K562 (cell line): ENCODE data around the gene KCND3.

Experiments
- CBX3 ChIP-seq, 2 experiments: IDR thresholded peaks; 1 replicate in 1 of 2; 2 replicates in 1 of 2; pipeline ENCODE4 v1.6.1; 2012; ENCODE audit warnings: inconsistent platforms in 2 of 2, low read length in 2 of 2, borderline replicate concordance in 1 of 2, control low read depth in 1 of 2
- CTCF ChIP-seq, 3 experiments: IDR thresholded peaks in 2 of 3; conservative IDR thresholded peaks in 1 of 3; 2 replicates each; pipeline ENCODE4 v1.5.1; 2011 to 2012; ENCODE audit warnings: low read length in 3 of 3, mild to moderate bottlenecking in 3 of 3, control low read depth in 2 of 3, improper control_type of control experiment in 1 of 3, inconsistent platforms in 1 of 3, low read depth in 1 of 3, mixed read lengths in 1 of 3, moderate library complexity in 1 of 3; ENCODE audit not compliant: insufficient read depth in 2 of 3
- FOS ChIP-seq: IDR thresholded peaks from 3 replicates; pipeline ENCODE4 v1.6.1; 2011; ENCODE audit not compliant: insufficient read length; ENCODE audit errors: extremely low read depth
- KDM5B ChIP-seq: fragments of 200-600 bp; sonication (generic); IDR thresholded peaks from 2 replicates; pipeline ENCODE4 v1.6.1; 2012; ENCODE audit warnings: low read depth, mild to moderate bottlenecking, moderate library complexity, low read length, control low read depth, inconsistent platforms; ENCODE audit not compliant: insufficient replicate concordance
- TAF1 ChIP-seq: IDR thresholded peaks from 2 replicates; pipeline ENCODE4 v1.6.1; 2011; ENCODE audit warnings: mild to moderate bottlenecking, low read length, moderate library complexity; ENCODE audit not compliant: insufficient read depth, control insufficient read depth, severe bottlenecking; ENCODE audit errors: extremely low read depth
- ZBTB1 ChIP-seq: sonication (generic); formaldehyde crosslinking; IDR thresholded peaks from 2 replicates; pipeline ENCODE4 v1.8.1; 2023; ENCODE audit warnings: missing genetic modification reagents, low read depth, mild to moderate bottlenecking, borderline replicate concordance
- ZNF143 ChIP-seq: sonication (generic); formaldehyde crosslinking; IDR thresholded peaks from 2 replicates; pipeline ENCODE4 v1.9.0; 2022; ENCODE audit warnings: mild to moderate bottlenecking, missing genetic modification reagents
- ZNF274 ChIP-seq: IDR thresholded peaks from 2 replicates; pipeline ENCODE4 v1.6.1; 2011; ENCODE audit warnings: low read depth, mild to moderate bottlenecking, low read length, moderate library complexity, borderline replicate concordance
- TF ChIP-seq, protein P1 (sequence below), 2 experiments: fragments of 450-650 bp; formaldehyde crosslinking in 1 of 2; IDR thresholded peaks; 2 replicates each; pipeline versions ENCODE4 v1.4.0 to v1.6.1; 2014 to 2020; ENCODE audit warnings: mild to moderate bottlenecking in 2 of 2, borderline replicate concordance in 1 of 2, low read depth in 1 of 2

- TF ChIP-seq ZNF143 (CRISPR knock-in tag), result no peak
- TF ChIP-seq KDM5B, result no peak
- TF ChIP-seq TAF1, result no peak
- no peak for TF ChIP-seq CTCF (IDR thresholded peaks at IDR 0.05 in 2 of 3, conservative IDR thresholded peaks at IDR 0.05 in 1 of 3; ENCODE audit: insufficient read depth in 2 of 3, low read depth in 1 of 3, low read length in 3 of 3)
- TF ChIP-seq, protein P1, sequence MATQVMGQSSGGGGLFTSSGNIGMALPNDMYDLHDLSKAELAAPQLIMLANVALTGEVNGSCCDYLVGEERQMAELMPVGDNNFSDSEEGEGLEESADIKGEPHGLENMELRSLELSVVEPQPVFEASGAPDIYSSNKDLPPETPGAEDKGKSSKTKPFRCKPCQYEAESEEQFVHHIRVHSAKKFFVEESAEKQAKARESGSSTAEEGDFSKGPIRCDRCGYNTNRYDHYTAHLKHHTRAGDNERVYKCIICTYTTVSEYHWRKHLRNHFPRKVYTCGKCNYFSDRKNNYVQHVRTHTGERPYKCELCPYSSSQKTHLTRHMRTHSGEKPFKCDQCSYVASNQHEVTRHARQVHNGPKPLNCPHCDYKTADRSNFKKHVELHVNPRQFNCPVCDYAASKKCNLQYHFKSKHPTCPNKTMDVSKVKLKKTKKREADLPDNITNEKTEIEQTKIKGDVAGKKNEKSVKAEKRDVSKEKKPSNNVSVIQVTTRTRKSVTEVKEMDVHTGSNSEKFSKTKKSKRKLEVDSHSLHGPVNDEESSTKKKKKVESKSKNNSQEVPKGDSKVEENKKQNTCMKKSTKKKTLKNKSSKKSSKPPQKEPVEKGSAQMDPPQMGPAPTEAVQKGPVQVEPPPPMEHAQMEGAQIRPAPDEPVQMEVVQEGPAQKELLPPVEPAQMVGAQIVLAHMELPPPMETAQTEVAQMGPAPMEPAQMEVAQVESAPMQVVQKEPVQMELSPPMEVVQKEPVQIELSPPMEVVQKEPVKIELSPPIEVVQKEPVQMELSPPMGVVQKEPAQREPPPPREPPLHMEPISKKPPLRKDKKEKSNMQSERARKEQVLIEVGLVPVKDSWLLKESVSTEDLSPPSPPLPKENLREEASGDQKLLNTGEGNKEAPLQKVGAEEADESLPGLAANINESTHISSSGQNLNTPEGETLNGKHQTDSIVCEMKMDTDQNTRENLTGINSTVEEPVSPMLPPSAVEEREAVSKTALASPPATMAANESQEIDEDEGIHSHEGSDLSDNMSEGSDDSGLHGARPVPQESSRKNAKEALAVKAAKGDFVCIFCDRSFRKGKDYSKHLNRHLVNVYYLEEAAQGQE (IDR thresholded peaks at IDR 0.05; ENCODE audit: borderline replicate concordance), result no peak
- TF ChIP-seq, protein P1 (CRISPR knock-in tag; IDR thresholded peaks at IDR 0.05; ENCODE audit: low read depth), result no peak
- TF ChIP-seq ZNF274, result no peak
- no peak for TF ChIP-seq FOS
- no peak for TF ChIP-seq ZBTB1 (CRISPR knock-in tag)
- TF ChIP-seq CBX3 (IDR thresholded peaks at IDR 0.05; ENCODE audit: borderline replicate concordance in 1 of 2, low read length in 2 of 2), result no peak
These were observed 112.8 kb downstream of the KCND3 start for GRCh38 chr1:111876631-111877030.
